DND-41 (cell line): Measurements from ENCODE around the gene BAHCC1.

ENCODE experiments used
- ATAC-seq: fragments of 200-7000 bp; cut with Tn5 transposase; 3 replicates; pipeline ENCODE4 v1.9.1; 2021; ENCODE audit warnings: low read depth; ENCODE audit not compliant: insufficient read depth
- DNase-seq: peaks from one replicate; pipeline ENCODE4 v3.0.0-alpha.2; 2020
- H2AFZ ChIP-seq: 2 replicates; pipeline ENCODE4 v1.6.0; 2012; ENCODE audit warnings: low read depth, low read length
- H3K27ac ChIP-seq: 2 replicates; pipeline ENCODE4 v1.5.1; 2012; ENCODE audit warnings: low read length, inconsistent platforms
- H3K27me3 ChIP-seq: fragments of 200-600 bp; sonication (generic); 2 replicates; pipeline ENCODE4 v1.6.0; 2012; ENCODE audit warnings: low read length, mild to moderate bottlenecking, inconsistent platforms; ENCODE audit not compliant: insufficient read depth, poor library complexity
- H3K36me3 ChIP-seq: 2 replicates; pipeline ENCODE4 v1.5.1; 2012; ENCODE audit warnings: low read length, inconsistent platforms; ENCODE audit not compliant: insufficient read depth
- H3K4me1 ChIP-seq: 2 replicates; pipeline ENCODE4 v1.5.1; 2012; ENCODE audit warnings: mild to moderate bottlenecking, low read length; ENCODE audit not compliant: insufficient read depth
- H3K4me2 ChIP-seq: 2 replicates; pipeline ENCODE4 v1.6.0; 2012; ENCODE audit warnings: mild to moderate bottlenecking, moderate library complexity, low read length, inconsistent platforms; ENCODE audit not compliant: insufficient read depth
- H3K4me3 ChIP-seq, 2 experiments: fragments of 200-600 bp in 1 of 2; shearing (Covaris generic) in 1 of 2; 2 replicates each; pipeline ENCODE4 v1.5.1; 2012 to 2016; ENCODE audit warnings: inconsistent platforms in 2 of 2, low read length in 2 of 2, mild to moderate bottlenecking in 2 of 2, low read depth in 1 of 2, moderate library complexity in 1 of 2
- H3K79me2 ChIP-seq: 2 replicates; pipeline ENCODE4 v1.6.0; 2012; ENCODE audit warnings: low read length, inconsistent platforms; ENCODE audit not compliant: insufficient read depth
- H3K9ac ChIP-seq: 2 replicates; pipeline ENCODE4 v1.6.0; 2012; ENCODE audit warnings: low read depth, mild to moderate bottlenecking, inconsistent platforms, low read length, moderate library complexity
- H3K9me3 ChIP-seq: 2 replicates; pipeline ENCODE4 v1.5.1; 2012; ENCODE audit warnings: low read length, moderate library complexity, mild to moderate bottlenecking, inconsistent platforms; ENCODE audit not compliant: insufficient read depth, severe bottlenecking
- H4K20me1 ChIP-seq: 2 replicates; pipeline ENCODE4 v1.6.0; 2012; ENCODE audit warnings: low read length; ENCODE audit not compliant: insufficient read depth
- EZH2 ChIP-seq: IDR thresholded peaks from 3 replicates; pipeline ENCODE4 v1.6.1; 2012; ENCODE audit warnings: borderline replicate concordance, low read depth, mild to moderate bottlenecking, moderate library complexity, low read length, inconsistent platforms; ENCODE audit not compliant: severe bottlenecking
- TF ChIP-seq, protein P1 (sequence below): IDR thresholded peaks from 2 replicates; pipeline ENCODE4 v1.5.1; 2012; ENCODE audit warnings: borderline replicate concordance, low read length, moderate library complexity, mild to moderate bottlenecking; ENCODE audit not compliant: poor library complexity, severe bottlenecking; ENCODE audit errors: extremely low read depth

The BAHCC1 gene

DNA sequence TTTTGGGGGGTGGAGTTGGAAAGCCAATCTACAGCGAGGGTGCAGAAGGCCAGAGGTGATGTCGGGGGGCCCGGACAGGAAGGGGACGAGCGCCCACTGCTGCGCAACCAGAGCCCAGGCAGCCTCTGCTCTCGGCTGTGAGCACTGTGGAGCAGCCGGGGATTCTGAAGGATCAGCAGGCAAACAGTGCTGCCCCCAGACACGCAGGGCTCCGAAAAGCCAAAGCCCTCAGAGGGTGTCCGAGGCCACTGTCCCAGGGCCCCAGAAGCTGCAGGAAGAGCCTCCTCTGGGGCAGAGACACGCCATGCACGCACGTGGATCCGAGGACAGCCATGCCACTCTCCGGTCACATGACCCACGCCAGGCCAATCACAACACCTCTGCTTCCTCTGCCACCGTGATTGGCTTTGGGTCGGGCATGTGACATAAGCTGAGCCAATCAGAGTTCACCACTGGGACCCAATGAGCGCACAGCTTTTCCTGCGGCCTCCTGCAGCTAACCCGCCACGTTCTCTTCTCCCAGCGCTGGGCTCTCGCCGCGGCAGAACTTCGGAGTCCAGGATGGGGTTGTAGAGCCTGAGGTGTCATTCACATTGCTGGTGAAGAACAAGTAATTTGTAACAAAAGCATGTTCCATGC lies 76.7 kb downstream of the BAHCC1 start:
- ATAC-seq = peak; percentile 54; the same call in 2 of the 3 replicates
- DNase-seq = peak; percentile 47
- no peak overlapping the region for H3K9ac ChIP-seq

DNA sequence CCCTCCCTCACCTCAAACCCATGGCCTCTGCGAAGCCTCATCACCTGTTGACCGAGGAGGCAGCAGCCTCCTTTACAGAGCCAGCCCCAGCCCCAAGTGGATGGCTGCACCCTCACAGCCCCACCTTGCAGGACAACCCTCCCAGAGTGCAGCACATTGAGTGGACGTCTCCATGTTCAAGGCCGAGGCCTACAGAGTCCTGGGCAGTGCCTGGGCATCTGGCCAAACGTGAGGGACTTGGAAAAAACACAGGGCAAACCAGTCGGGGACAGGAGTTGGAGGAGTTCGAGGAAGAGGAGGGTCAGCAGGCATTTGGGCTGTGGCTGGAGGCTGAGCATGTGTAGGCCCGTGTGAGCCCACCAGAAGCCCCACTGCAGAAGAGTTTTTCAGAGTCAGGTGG lies 77.8 kb downstream of the BAHCC1 start:
- Histone ChIP-seq H3K4me2 (no peak overlapping the region), H4K20me1 (no peaks in the 10 kb centered on the region), H3K27me3 (no peaks in the 10 kb centered on the region), H3K9ac (no peak overlapping the region), H3K4me1 (no peaks in the 10 kb centered on the region), H3K36me3 (no peaks in the 10 kb centered on the region), H3K9me3 (no peaks in the 10 kb centered on the region), H3K27ac (no peak overlapping the region), H2AFZ (no peak overlapping the region), H3K79me2 (no peaks in the 10 kb centered on the region), H3K4me3 (no peak overlapping the region)
- DNase-seq (no peak), ATAC-seq (no peak)
- TF ChIP-seq EZH2 = no peak
- TF ChIP-seq, protein P1, sequence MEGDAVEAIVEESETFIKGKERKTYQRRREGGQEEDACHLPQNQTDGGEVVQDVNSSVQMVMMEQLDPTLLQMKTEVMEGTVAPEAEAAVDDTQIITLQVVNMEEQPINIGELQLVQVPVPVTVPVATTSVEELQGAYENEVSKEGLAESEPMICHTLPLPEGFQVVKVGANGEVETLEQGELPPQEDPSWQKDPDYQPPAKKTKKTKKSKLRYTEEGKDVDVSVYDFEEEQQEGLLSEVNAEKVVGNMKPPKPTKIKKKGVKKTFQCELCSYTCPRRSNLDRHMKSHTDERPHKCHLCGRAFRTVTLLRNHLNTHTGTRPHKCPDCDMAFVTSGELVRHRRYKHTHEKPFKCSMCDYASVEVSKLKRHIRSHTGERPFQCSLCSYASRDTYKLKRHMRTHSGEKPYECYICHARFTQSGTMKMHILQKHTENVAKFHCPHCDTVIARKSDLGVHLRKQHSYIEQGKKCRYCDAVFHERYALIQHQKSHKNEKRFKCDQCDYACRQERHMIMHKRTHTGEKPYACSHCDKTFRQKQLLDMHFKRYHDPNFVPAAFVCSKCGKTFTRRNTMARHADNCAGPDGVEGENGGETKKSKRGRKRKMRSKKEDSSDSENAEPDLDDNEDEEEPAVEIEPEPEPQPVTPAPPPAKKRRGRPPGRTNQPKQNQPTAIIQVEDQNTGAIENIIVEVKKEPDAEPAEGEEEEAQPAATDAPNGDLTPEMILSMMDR = no peak

More for the DNA sequence above, 76.7 kb downstream of the BAHCC1 start:
- no peaks in the 10 kb centered on the region for H4K20me1 ChIP-seq
- H3K27me3 ChIP-seq = no peaks in the 10 kb centered on the region
- H3K4me3 ChIP-seq = no peak overlapping the region
- H3K36me3 ChIP-seq = no peaks in the 10 kb centered on the region
- TF ChIP-seq EZH2 = no peak
- TF ChIP-seq, protein P1 = no peak
- no peak overlapping the region for H3K4me2 ChIP-seq
- no peak overlapping the region for H3K27ac ChIP-seq
- H2AFZ ChIP-seq = no peak overlapping the region
- H3K9me3 ChIP-seq = no peaks in the 10 kb centered on the region
- no peaks in the 10 kb centered on the region for H3K79me2 ChIP-seq
- no peaks in the 10 kb centered on the region for H3K4me1 ChIP-seq

DNA sequence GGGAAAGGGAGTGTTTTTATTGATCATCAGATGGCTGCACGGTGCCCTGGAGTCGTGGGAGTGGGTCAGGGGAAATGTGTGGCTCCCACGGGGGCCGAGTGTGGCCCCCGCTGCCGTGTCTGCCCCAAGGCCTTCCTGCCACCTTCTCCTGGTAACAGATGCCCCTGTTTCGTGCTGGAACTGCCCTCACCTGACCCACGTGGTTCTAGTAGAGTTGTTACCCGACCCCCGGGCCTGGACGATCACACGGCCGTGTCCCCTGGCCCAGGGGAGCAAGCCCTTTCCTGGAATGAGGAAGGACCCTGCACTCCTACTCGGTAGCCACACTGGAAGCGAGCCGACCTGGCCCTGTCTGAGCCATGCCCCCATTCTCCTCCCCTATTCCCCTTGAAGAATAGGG lies 79.7 kb downstream of the BAHCC1 start:
- Histone ChIP-seq H3K4me2 (no peak overlapping the region), H3K9me3 (no peaks in the 10 kb centered on the region), H3K36me3 (no peaks in the 10 kb centered on the region), H4K20me1 (no peaks in the 10 kb centered on the region), H2AFZ (no peak overlapping the region), H3K9ac (no peak overlapping the region), H3K4me3 (no peak overlapping the region), H3K79me2 (no peaks in the 10 kb centered on the region), H3K4me1 (no peaks in the 10 kb centered on the region), H3K27me3 (no peaks in the 10 kb centered on the region), H3K27ac (no peak overlapping the region)
- TF ChIP-seq EZH2 = no peak
- TF ChIP-seq, protein P1 = no peak
- no peak for DNase-seq
- no peak for ATAC-seq

DNA sequence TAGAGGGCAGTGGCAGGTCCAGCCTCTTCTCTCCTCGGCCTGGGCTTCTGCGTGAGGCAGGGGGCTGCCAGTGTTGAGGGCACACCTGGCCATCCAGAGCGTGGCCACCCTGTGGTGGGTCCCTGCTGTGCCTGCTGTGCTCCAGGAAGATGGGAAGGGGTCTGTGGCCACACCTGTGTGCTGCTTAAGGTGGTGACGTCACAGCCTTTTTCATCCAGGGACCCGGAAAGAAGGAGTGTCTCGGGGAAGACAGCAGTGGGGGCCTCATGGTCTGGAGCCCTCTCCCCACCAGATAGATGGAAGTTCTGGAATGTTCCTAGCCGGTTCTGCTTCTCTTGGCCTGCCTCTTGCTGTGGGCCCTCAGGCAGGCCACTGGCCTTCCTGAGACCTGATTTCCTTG lies 80.8 kb downstream of the BAHCC1 start:
- no peaks in the 10 kb centered on the region for H3K9me3 ChIP-seq
- no peak overlapping the region for H2AFZ ChIP-seq
- no peak overlapping the region for H3K4me2 ChIP-seq
- no peak overlapping the region for H3K27ac ChIP-seq
- H3K9ac ChIP-seq = no peak overlapping the region
- H3K4me1 ChIP-seq = peaks cover 8% of the 10 kb centered on the region
- H3K36me3 ChIP-seq = no peaks in the 10 kb centered on the region
- H3K27me3 ChIP-seq = no peaks in the 10 kb centered on the region
- H3K4me3 ChIP-seq = no peak overlapping the region
- no peaks in the 10 kb centered on the region for H4K20me1 ChIP-seq
- DNase-seq (no peak), ATAC-seq (no peak)
- TF ChIP-seq EZH2 = no peak
- TF ChIP-seq, protein P1 = no peak
- no peaks in the 10 kb centered on the region for H3K79me2 ChIP-seq
